COR-L47 (cell line): ENCODE data around the gene MISP3.

ENCODE experiments used
- DNase-seq: peaks from one replicate; lab custom pipeline; 2025; lab: John Stamatoyannopoulos, UW

The MISP3 gene

GRCh38 chr19:14122924-14123323, 50.3 kb downstream of the MISP3 start:
- no peak for DNase-seq
